Endothelial cell of umbilical vein (primary cell): Measurements from ENCODE around the gene INS.

Experiments used
- EZH2 ChIP-seq: IDR thresholded peaks from 2 replicates; pipeline ENCODE4 v1.6.1; 2012; ENCODE audit warnings: borderline replicate concordance, low read depth, mild to moderate bottlenecking, moderate library complexity, low read length, inconsistent platforms; ENCODE audit not compliant: severe bottlenecking
- FOS ChIP-seq: IDR thresholded peaks from 2 replicates; pipeline ENCODE4 v1.6.1; 2011; ENCODE audit warnings: mild to moderate bottlenecking, low read length, moderate library complexity, borderline replicate concordance; ENCODE audit not compliant: insufficient read depth
- GATA2 ChIP-seq: IDR thresholded peaks from 2 replicates; pipeline ENCODE4 v1.7.0; 2011; ENCODE audit warnings: low read depth, mild to moderate bottlenecking, moderate library complexity, mixed read lengths, low read length; ENCODE audit not compliant: insufficient read length, insufficient read depth
- JUN ChIP-seq: IDR thresholded peaks from 2 replicates; pipeline ENCODE4 v1.6.1; 2011; ENCODE audit warnings: borderline replicate concordance, low read depth; ENCODE audit not compliant: insufficient read length, insufficient read depth
- MYC ChIP-seq: IDR thresholded peaks from one replicate; pipeline ENCODE4 v1.6.1; 2011; ENCODE audit warnings: mild to moderate bottlenecking, low read depth, low read length
- POLR2A ChIP-seq: IDR thresholded peaks from 2 replicates; pipeline ENCODE4 v1.6.1; 2012; ENCODE audit warnings: low read depth, mild to moderate bottlenecking, control low read depth, low read length
- POLR2AphosphoS5 ChIP-seq: IDR thresholded peaks from 2 replicates; pipeline ENCODE4 v1.6.1; 2012; ENCODE audit warnings: low read depth, mild to moderate bottlenecking, control low read depth, low read length, moderate library complexity; ENCODE audit not compliant: insufficient read depth
- TF ChIP-seq, protein P1 (sequence below), 2 donors: IDR thresholded peaks; 1 replicate in 1 of 2; 2 replicates in 1 of 2; pipeline ENCODE4 v1.5.1; 2011; ENCODE audit warnings: low read length in 2 of 2, mild to moderate bottlenecking in 2 of 2, moderate library complexity in 2 of 2, control low read depth in 1 of 2, inconsistent platforms in 1 of 2, low read depth in 1 of 2; ENCODE audit not compliant: insufficient read depth in 1 of 2; ENCODE audit errors: extremely low read depth in 1 of 2
- TF ChIP-seq, protein P2 (sequence below): IDR thresholded peaks from 2 replicates; pipeline ENCODE4 v1.6.1; 2011; ENCODE audit not compliant: insufficient read depth, insufficient read length

DNA sequence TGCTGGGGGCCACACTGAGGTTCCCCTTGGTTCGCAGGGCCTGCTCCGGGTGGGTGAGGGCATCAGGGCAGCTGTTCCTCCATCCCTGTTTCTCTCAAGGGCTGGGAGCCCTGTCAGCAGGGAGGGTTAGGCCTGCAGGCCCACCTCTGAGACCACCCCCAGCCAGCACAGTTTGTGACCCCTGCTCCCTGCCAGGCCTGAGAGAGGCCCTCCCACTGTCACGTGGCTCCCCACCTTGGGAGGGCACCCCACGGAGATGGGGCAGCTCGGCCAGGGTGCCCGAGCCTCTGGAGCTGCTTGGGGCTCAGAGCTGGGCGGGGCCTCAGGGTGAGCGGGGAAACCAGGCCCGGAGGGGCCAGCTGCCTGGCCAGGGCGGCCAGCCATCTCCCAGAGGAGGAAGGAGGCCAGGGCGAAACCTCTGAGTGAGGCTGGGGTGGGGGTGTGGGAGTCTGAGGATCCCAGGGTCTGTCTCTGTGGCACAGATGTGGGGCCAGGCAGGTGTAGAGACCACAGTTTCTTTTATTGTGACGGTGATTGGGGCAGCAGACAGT, 2.5 kb upstream of the INS start:
- TF ChIP-seq, protein P1, sequence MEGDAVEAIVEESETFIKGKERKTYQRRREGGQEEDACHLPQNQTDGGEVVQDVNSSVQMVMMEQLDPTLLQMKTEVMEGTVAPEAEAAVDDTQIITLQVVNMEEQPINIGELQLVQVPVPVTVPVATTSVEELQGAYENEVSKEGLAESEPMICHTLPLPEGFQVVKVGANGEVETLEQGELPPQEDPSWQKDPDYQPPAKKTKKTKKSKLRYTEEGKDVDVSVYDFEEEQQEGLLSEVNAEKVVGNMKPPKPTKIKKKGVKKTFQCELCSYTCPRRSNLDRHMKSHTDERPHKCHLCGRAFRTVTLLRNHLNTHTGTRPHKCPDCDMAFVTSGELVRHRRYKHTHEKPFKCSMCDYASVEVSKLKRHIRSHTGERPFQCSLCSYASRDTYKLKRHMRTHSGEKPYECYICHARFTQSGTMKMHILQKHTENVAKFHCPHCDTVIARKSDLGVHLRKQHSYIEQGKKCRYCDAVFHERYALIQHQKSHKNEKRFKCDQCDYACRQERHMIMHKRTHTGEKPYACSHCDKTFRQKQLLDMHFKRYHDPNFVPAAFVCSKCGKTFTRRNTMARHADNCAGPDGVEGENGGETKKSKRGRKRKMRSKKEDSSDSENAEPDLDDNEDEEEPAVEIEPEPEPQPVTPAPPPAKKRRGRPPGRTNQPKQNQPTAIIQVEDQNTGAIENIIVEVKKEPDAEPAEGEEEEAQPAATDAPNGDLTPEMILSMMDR (IDR thresholded peaks at IDR 0.05; ENCODE audit: extremely low read depth in 1 of 2, insufficient read depth in 1 of 2, low read depth in 1 of 2, low read length in 2 of 2), result no peak
- TF ChIP-seq POLR2AphosphoS5 (no peak), EZH2 (no peak), GATA2 (no peak), POLR2A (no peak), MYC (no peak), JUN (no peak), FOS (no peak)
- TF ChIP-seq, protein P2, sequence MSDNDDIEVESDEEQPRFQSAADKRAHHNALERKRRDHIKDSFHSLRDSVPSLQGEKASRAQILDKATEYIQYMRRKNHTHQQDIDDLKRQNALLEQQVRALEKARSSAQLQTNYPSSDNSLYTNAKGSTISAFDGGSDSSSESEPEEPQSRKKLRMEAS, result no peak
